Effector memory CD4-positive, alpha-beta T cell (primary cell): ENCODE measurements around the gene C6orf89.
"Not testable (repeated sequence)": the region's sequence is repeated elsewhere in the genome, so short reads cannot be mapped to it uniquely, and the experiment has no call there.

Source experiments
- DNase-seq, 3 donors: peaks; one replicate each; pipeline ENCODE4 v3.0.0-alpha.2; 2020
- H3K27ac ChIP-seq: 2 replicates; pipeline ENCODE4 v1.7.0; 2013; ENCODE audit warnings: mild to moderate bottlenecking, low read length, moderate library complexity; ENCODE audit not compliant: insufficient read depth, poor library complexity, severe bottlenecking
- H3K27me3 ChIP-seq: replicated peaks from 2 replicates; pipeline ENCODE4 v1.7.0; 2013; ENCODE audit warnings: mild to moderate bottlenecking, low read length; ENCODE audit not compliant: insufficient read depth, control insufficient read depth, poor library complexity, severe bottlenecking
- H3K36me3 ChIP-seq: 2 replicates; pipeline ENCODE4 v1.7.0; 2013; ENCODE audit warnings: mild to moderate bottlenecking, low read length, moderate library complexity; ENCODE audit not compliant: control insufficient read depth, insufficient read depth
- H3K4me1 ChIP-seq: 2 replicates; pipeline ENCODE4 v1.7.0; 2013; ENCODE audit warnings: low read length, mild to moderate bottlenecking; ENCODE audit not compliant: control insufficient read depth, insufficient read depth, poor library complexity, severe bottlenecking
- H3K4me3 ChIP-seq: 2 replicates; pipeline ENCODE4 v1.7.0; 2013; ENCODE audit warnings: low read length, low read depth, mild to moderate bottlenecking; ENCODE audit not compliant: insufficient read depth, poor library complexity, severe bottlenecking
- H3K9me3 ChIP-seq: 2 replicates; pipeline ENCODE4 v1.7.0; 2013; ENCODE audit warnings: mild to moderate bottlenecking, low read length, moderate library complexity; ENCODE audit not compliant: control insufficient read depth

The C6orf89 gene

GRCh38 chr6:36944650-36945049, 58.9 kb downstream of the C6orf89 start:
- H3K36me3 ChIP-seq, result no peaks in the 10 kb centered on the region
- no peak for DNase-seq
- H3K27me3 ChIP-seq, result no peaks in the 10 kb centered on the region
- H3K4me1 ChIP-seq, result peaks cover 21% of the 10 kb centered on the region
- no peak overlapping the region for H3K4me3 ChIP-seq
- no peaks in the 10 kb centered on the region for H3K9me3 ChIP-seq
- no peak overlapping the region for H3K27ac ChIP-seq

GRCh38 chr6:36945301-36945700, 59.5 kb downstream of the C6orf89 start:
- no peak for DNase-seq
- no peak overlapping the region for H3K27ac ChIP-seq
- no peaks in the 10 kb centered on the region for H3K36me3 ChIP-seq
- no peaks in the 10 kb centered on the region for H3K9me3 ChIP-seq
- no peak overlapping the region for H3K4me3 ChIP-seq
- no peaks in the 10 kb centered on the region for H3K27me3 ChIP-seq
- H3K4me1 ChIP-seq, result peaks cover 21% of the 10 kb centered on the region

- no peaks in the 10 kb centered on the region for H3K9me3 ChIP-seq
- no peak for DNase-seq
- H3K4me1 ChIP-seq, result peaks cover 21% of the 10 kb centered on the region
- no peaks in the 10 kb centered on the region for H3K36me3 ChIP-seq
- H3K27me3 ChIP-seq, result no peaks in the 10 kb centered on the region
- no peak overlapping the region for H3K27ac ChIP-seq
- H3K4me3 ChIP-seq, result no peak overlapping the region
Measured at GRCh38 chr6:36946526-36946925, 60.8 kb downstream of the C6orf89 start.

DNA sequence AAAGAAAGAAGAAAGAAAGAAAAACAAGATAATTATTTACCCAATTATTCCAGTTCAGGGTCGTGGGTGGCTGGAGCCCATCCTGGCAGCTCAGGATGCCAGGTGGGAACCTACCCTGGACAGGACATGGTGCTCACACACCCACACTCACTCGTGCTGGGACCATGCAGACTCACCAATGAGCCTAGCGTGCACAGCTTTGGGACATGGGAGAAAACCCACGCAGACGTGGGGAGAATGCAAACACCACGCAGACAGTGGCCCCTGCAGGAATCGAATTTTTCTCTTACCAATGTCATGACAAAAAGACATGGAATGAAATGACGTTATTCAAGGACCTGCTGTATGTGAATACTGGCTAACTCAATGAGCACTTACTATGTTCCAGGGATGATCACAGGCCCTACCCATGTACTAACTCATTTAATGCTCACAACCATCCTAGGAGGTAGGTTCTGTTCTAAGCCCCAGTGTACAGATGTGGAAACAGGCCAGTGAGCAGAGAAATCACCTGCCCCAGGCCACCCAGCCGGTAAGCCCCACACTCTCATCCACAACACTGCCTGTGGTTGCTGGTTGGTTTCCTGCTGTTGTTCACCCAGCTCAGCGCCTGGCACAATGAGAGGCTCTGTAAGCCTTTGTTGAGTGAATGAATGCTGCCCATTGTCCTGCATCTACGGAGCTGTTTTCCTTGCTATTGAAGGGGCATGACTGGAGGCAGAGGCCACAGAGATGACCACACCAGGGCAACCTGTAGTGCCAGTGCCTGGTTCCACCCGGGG, 62.0 kb downstream of the C6orf89 start:
- Histone ChIP-seq H3K36me3 (no peaks in the 10 kb centered on the region), H3K9me3 (no peaks in the 10 kb centered on the region), H3K4me1 (peaks cover 21% of the 10 kb centered on the region), H3K27ac (no peak overlapping the region), H3K4me3 (no peak overlapping the region), H3K27me3 (no peaks in the 10 kb centered on the region)
- DNase-seq, result peak in 2 of 3 donors; percentile 18 to 39

DNA sequence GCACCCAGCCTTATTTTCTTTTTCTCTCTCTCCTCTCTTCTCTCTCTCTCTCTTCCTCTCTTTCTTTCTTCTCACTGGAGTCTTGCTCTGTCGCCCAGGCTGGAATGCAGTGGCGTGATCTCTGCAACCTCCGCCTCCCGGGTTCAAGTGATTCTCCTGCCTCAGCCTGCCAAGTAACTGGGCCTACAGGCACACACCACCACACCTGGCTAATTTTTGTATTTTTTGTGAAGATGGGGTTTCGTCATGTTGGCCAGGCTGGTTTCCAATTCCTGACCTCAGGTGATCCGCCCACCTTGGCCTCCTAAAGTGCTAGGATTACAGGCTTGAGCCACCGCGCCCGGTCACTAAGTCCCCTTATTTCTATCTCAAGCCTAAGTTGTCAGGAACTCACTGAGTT, 63.3 kb downstream of the C6orf89 start:
- not testable (repeated sequence) for H3K27ac ChIP-seq, H3K4me3 ChIP-seq, H3K36me3 ChIP-seq, H3K9me3 ChIP-seq, H3K27me3 ChIP-seq, DNase-seq
- peaks cover 28% of the 10 kb centered on the region for H3K4me1 ChIP-seq

DNA sequence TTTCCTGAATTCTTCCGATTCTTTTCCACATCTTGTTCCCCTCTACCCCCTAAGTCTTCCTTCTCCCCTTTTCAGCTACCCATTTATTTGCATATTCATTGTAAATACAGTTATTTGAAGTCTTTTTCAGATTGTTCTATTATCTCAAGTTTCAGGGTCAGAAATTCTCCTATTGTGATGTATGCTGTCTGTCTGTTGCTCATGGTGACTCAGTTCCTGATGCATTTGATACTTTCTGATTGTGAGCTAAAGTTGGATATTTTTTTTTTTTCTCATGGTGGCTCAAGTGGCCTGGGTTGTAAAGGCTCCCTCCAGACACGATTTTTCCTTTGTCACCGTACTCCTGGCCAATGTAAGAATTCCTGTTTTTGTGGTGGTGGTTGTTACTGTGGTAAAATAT, 63.9 kb downstream of the C6orf89 start:
- Histone ChIP-seq H3K4me1 (peaks cover 34% of the 10 kb centered on the region), H3K9me3 (no peaks in the 10 kb centered on the region), H3K27ac (no peak overlapping the region), H3K4me3 (no peak overlapping the region), H3K36me3 (no peaks in the 10 kb centered on the region), H3K27me3 (no peaks in the 10 kb centered on the region)
- DNase-seq, result no peak

DNA sequence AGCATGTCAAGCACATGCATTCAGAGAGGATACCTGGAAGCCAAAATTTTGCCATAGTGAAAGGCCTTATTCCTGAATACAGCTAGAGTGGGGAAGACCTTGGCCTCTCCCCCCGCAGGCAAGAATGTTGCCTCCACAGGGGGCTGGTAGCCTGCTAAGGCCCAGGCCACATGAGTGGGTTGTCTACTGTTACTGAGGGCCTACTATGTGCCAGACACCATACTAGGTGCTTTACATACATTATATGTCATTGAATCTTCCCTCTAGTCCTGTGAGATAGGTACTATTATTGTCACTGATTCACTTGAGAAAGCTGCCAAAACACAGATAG, 68.1 kb downstream of the C6orf89 start:
- H3K4me3 ChIP-seq, result peak overlapping the region; percentile 55
- H3K27ac ChIP-seq, result peak overlapping the region; percentile 44
- no peaks in the 10 kb centered on the region for H3K27me3 ChIP-seq
- H3K4me1 ChIP-seq, result peaks cover 38% of the 10 kb centered on the region
- H3K9me3 ChIP-seq, result no peaks in the 10 kb centered on the region
- H3K36me3 ChIP-seq, result peaks cover 3% of the 10 kb centered on the region
- DNase-seq, result no peak

DNA sequence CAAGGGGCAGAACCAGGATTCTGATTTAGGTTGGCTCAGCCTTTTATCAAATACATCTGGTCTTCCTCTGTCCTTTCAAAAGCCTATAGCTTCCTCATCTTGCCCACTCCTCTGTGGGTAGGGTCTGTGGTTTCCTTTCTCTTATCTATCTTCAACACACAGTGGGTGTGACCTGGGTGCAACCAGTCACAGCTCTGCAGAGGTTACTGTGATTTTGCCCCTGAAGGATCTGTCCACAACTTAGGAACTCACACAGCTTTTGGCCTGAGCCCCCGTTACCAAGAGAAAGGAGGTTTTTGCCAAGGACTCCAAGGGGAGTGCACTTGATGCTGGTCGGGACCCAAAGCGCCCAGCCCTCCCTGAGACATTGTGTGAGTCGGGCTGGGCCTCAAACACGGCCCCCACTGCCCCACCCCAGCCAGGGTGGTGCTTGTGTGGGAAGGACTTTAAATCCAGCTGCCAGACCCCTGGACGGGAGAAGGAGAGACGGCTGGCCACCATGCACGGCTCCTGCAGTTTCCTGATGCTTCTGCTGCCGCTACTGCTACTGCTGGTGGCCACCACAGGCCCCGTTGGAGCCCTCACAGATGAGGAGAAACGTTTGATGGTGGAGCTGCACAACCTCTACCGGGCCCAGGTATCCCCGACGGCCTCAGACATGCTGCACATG, 68.6 kb downstream of the C6orf89 start, which contains the start of gene PI16:
Gene PI16, plus strand, starts transcription at position 477 of the 670 bp plus-strand sequence. Its CDS starts 23 bp downstream, at position 500.
- no peak for DNase-seq
- H3K9me3 ChIP-seq, result no peaks in the 10 kb centered on the region
- peaks cover 38% of the 10 kb centered on the region for H3K4me1 ChIP-seq
- no peaks in the 10 kb centered on the region for H3K27me3 ChIP-seq
- peak within 1 kb of the TSS; percentile 44 for H3K27ac ChIP-seq
- peaks cover 4% of the 10 kb centered on the region for H3K36me3 ChIP-seq
- H3K4me3 ChIP-seq, result peak within 1 kb of the TSS; percentile 55

DNA sequence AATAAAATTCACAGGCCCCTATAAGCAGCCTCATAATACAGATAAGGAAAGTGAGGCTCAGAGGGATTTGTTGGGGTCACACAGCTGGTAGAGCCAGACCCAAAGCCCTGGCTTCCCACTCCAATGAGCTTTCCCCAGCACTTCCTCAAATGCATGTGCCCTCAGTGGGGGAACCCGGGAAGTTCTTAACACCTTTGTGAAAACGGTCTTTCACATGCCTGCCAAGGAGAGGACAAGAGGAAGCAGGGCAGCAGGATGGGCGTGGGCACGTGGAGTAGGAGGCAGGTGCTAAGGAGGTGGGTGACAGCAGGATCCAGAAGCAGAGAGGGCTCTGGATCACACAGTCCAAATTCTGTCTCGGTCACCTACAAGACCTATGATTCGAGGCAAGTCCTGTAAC, 69.4 kb downstream of the C6orf89 start:
- Histone ChIP-seq H3K4me1 (peaks cover 38% of the 10 kb centered on the region), H3K9me3 (no peaks in the 10 kb centered on the region), H3K36me3 (peaks cover 4% of the 10 kb centered on the region), H3K4me3 (peak overlapping the region; percentile 55), H3K27me3 (no peaks in the 10 kb centered on the region), H3K27ac (peak overlapping the region; percentile 44)
- DNase-seq, result no peak

DNA sequence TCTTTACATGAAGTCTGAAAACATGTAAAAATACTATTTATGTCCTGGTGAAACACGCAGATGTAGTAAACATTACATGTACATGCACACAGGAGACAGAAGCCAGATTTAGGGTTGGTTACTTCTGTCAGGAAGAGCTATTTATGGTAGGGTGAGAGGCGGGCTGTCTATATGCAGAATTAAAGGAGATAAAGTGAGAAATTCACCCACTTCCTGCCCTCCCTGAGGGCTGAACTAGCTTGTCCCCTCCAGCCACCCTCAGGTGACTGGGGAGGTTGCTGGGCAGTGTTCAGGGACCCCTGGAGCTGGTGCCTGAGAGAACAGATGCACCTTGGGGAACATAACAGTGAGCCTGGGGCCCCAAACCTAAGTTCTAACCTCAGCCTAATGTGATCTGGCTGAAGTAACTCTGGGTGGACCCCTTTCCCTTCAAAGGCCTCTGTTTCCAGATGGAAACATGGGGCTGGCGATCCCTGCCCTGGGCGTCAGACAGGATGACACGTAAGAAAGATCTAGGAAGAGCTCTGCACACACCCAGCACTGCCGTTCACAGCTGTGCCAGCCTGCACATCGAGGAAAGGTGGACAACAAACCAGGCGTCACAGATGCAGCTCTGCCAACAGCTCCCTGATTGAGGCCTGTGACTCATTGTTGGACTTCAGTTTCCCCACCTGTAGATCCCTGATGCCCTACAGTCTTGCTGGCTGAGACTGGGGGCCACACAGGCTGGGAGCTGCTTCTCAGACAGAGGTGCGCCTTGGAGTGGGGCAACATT, 70.1 kb downstream of the C6orf89 start:
- Histone ChIP-seq H3K9me3 (no peaks in the 10 kb centered on the region), H3K36me3 (peaks cover 4% of the 10 kb centered on the region), H3K4me3 (peak overlapping the region; percentile 55), H3K27ac (peak overlapping the region; percentile 44), H3K4me1 (peaks cover 41% of the 10 kb centered on the region), H3K27me3 (no peaks in the 10 kb centered on the region)
- DNase-seq, result no peak
